Mammary epithelial cell (primary cell): ENCODE data around the gene CENPL.

Experiments used
- EZH2 ChIP-seq: IDR thresholded peaks from 2 replicates; pipeline ENCODE4 v1.6.1; 2012; ENCODE audit warnings: low read length, inconsistent platforms, borderline replicate concordance
- TF ChIP-seq, protein P1 (sequence below), 2 donors: IDR thresholded peaks in 1 of 2; conservative IDR thresholded peaks in 1 of 2; 2 replicates each; pipeline ENCODE4 v1.5.1; 2011 to 2012; ENCODE audit warnings: inconsistent platforms in 2 of 2, low read length in 2 of 2, mild to moderate bottlenecking in 2 of 2, control low read depth in 1 of 2, low read depth in 1 of 2; ENCODE audit not compliant: insufficient read depth in 1 of 2; ENCODE audit errors: extremely low read depth in 1 of 2

DNA sequence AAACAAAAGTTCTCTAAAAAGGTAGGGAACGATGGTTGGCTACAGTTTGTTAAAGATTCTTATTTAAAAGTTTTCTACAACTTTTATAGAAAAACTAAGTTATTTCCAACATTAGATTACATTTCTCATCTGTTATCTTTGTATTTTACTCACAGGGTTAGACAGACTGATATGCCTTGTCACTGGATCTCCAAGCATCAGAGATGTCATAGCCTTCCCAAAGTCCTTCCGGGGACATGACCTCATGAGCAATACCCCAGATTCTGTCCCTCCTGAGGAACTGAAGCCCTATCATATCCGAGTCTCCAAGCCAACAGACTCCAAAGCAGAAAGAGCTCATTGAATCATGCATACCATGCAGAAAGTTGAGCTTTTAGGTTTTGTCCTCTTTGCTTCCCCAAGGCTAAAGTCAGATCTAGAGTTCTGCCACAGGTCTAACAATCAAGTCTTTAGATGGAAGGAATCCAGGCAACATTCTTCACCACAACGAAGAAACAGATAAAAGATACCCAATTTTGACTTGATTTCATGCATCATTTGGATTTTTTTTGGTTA, 32.8 kb upstream of the CENPL start:
- TF ChIP-seq, protein P1, sequence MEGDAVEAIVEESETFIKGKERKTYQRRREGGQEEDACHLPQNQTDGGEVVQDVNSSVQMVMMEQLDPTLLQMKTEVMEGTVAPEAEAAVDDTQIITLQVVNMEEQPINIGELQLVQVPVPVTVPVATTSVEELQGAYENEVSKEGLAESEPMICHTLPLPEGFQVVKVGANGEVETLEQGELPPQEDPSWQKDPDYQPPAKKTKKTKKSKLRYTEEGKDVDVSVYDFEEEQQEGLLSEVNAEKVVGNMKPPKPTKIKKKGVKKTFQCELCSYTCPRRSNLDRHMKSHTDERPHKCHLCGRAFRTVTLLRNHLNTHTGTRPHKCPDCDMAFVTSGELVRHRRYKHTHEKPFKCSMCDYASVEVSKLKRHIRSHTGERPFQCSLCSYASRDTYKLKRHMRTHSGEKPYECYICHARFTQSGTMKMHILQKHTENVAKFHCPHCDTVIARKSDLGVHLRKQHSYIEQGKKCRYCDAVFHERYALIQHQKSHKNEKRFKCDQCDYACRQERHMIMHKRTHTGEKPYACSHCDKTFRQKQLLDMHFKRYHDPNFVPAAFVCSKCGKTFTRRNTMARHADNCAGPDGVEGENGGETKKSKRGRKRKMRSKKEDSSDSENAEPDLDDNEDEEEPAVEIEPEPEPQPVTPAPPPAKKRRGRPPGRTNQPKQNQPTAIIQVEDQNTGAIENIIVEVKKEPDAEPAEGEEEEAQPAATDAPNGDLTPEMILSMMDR (conservative IDR thresholded peaks at IDR 0.05 in 1 of 2, IDR thresholded peaks at IDR 0.05 in 1 of 2; ENCODE audit: extremely low read depth in 1 of 2, insufficient read depth in 1 of 2, low read depth in 1 of 2, low read length in 2 of 2) = no peak
- TF ChIP-seq EZH2 = no peak
